ENCODE data around the gene MGME1.
"Not testable (repeated sequence)": the region's sequence is repeated elsewhere in the genome, so short reads cannot be mapped to it uniquely, and the experiment has no call there.

Gene MGME1

GRCh38 chr20:17960400-17960885 is 8.4 kb upstream of the MGME1 start:
- not testable (repeated sequence) for DNase-seq (ENCODE audit: low read depth, low spot score)

GRCh38 chr20:17960927-17961586 is 7.8 kb upstream of the MGME1 start:
- DNase-seq (ENCODE audit: low read depth, low spot score), result no peak

GRCh38 chr20:17961587-17961940 is 7.3 kb upstream of the MGME1 start:
- no peak for DNase-seq (ENCODE audit: low read depth, low spot score)

GRCh38 chr20:17963114-17963897 is 5.5 kb upstream of the MGME1 start:
- peak; percentile 56 for DNase-seq (ENCODE audit: low read depth, low spot score)

GRCh38 chr20:17964073-17964472 is 4.7 kb upstream of the MGME1 start:
- DNase-seq (ENCODE audit: low read depth, low spot score), result no peak

- no peak for DNase-seq (ENCODE audit: low read depth, low spot score)
These were observed 4.2 kb upstream of the MGME1 start for GRCh38 chr20:17964632-17965031.

- DNase-seq (ENCODE audit: low read depth, low spot score), result peak; percentile 35
These were observed 3.6 kb upstream of the MGME1 start for GRCh38 chr20:17965042-17965697.

GRCh38 chr20:17966432-17967310 is 2.1 kb upstream of the MGME1 start:
- no peak for DNase-seq (ENCODE audit: low read depth, low spot score)

- DNase-seq (ENCODE audit: low read depth, low spot score), result peak; percentile 51
These were observed 1.1 kb upstream of the MGME1 start for GRCh38 chr20:17967521-17968365.

GRCh38 chr20:17969278-17969883 is 563 bp downstream of the MGME1 start:
- DNase-seq (ENCODE audit: low read depth, low spot score), result no peak

GRCh38 chr20:17969884-17970409 is 1.1 kb downstream of the MGME1 start:
- DNase-seq (ENCODE audit: low read depth, low spot score), result peak; percentile 53

- DNase-seq (ENCODE audit: low read depth, low spot score), result peak; percentile 75
These were observed 2.6 kb downstream of the MGME1 start for GRCh38 chr20:17971300-17972013.

- DNase-seq (ENCODE audit: low read depth, low spot score), result no peak
These were observed 3.3 kb downstream of the MGME1 start for GRCh38 chr20:17972121-17972520.

GRCh38 chr20:17976305-17976704 is 7.5 kb downstream of the MGME1 start:
- DNase-seq (ENCODE audit: low read depth, low spot score), result no peak

- DNase-seq (ENCODE audit: low read depth, low spot score), result no peak
These were observed 16.7 kb downstream of the MGME1 start for GRCh38 chr20:17985388-17986018.

- no peak for DNase-seq (ENCODE audit: low read depth, low spot score)
These were observed 19.2 kb downstream of the MGME1 start for GRCh38 chr20:17987988-17988387.

- no peak for DNase-seq (ENCODE audit: low read depth, low spot score)
These were observed 21.6 kb downstream of the MGME1 start for GRCh38 chr20:17990278-17990972.

- DNase-seq (ENCODE audit: low read depth, low spot score), result no peak
These were observed 23.4 kb downstream of the MGME1 start for GRCh38 chr20:17992224-17992637.

All from ELF-1 (cell line).